Kidney (tissue), 14 donors: Measurements from ENCODE around the gene ITPK1. TPM values are rescaled to one million over a fixed set of nuclear protein-coding genes. Genes with fewer than 3 reads are reported as not detected.
"Not testable (repeated sequence)": the region's sequence is repeated elsewhere in the genome, so short reads cannot be mapped to it uniquely, and the experiment has no call there.

ENCODE experiments used
- DNase-seq, 5 donors: peaks; one replicate each; pipeline ENCODE4 v3.0.0-alpha.2; 2013 to 2020
- FAIRE-seq: peaks from 2 replicates; lab custom pipeline; 2012; peaks lifted over from hg19 to GRCh38; lab: Jason Lieb, UNC
- H3K27ac ChIP-seq, 2 donors: one replicate each; pipeline ENCODE4 v1.7.0; 2013; ENCODE audit warnings: low read depth in 2 of 2, low read length in 2 of 2, inconsistent platforms in 1 of 2
- H3K27me3 ChIP-seq: one replicate; pipeline ENCODE4 v1.7.1; 2013; ENCODE audit warnings: low read length, inconsistent platforms; ENCODE audit not compliant: control insufficient read depth, insufficient read depth
- H3K36me3 ChIP-seq, 3 donors: one replicate each; pipeline versions ENCODE4 v1.7.0 to v1.7.1; 2013; ENCODE audit warnings: low read length in 3 of 3, control low read depth in 1 of 3, inconsistent platforms in 1 of 3; ENCODE audit not compliant: insufficient read depth in 3 of 3, control insufficient read depth in 2 of 3
- H3K4me1 ChIP-seq, 3 donors: one replicate each; pipeline versions ENCODE4 v1.7.0 to v1.7.1; 2013; ENCODE audit warnings: low read length in 3 of 3, inconsistent platforms in 1 of 3, low read depth in 1 of 3; ENCODE audit not compliant: control insufficient read depth in 2 of 3, insufficient read depth in 2 of 3
- H3K4me3 ChIP-seq, 3 donors: one replicate each; pipeline versions ENCODE4 v1.7.0 to v1.8.1; 2013; ENCODE audit warnings: low read length in 3 of 3, control low read depth in 1 of 3, inconsistent platforms in 1 of 3
- H3K9ac ChIP-seq, 3 donors: one replicate each; pipeline versions ENCODE4 v1.7.0 to v1.7.1; 2013; ENCODE audit warnings: low read length in 3 of 3, control low read depth in 1 of 3, inconsistent platforms in 1 of 3
- H3K9me3 ChIP-seq, 3 donors: one replicate each; pipeline versions ENCODE4 v1.7.0 to v1.7.1; 2013; ENCODE audit warnings: low read length in 3 of 3, control low read depth in 1 of 3, inconsistent platforms in 1 of 3; ENCODE audit not compliant: control insufficient read depth in 2 of 3, insufficient read depth in 1 of 3
- CTCF ChIP-seq: IDR thresholded peaks from 3 replicates; pipeline ENCODE4 v1.5.1; 2012; ENCODE audit warnings: mild to moderate bottlenecking, moderate library complexity, borderline replicate concordance; ENCODE audit not compliant: insufficient read depth; ENCODE audit errors: extremely low read depth
- intact Hi-C: fragments of 100-400 bp; cut with DNase I; formaldehyde crosslinking; loops from one replicate; pipeline ENCODE4 v1.11.1; 2022
- polyA plus RNA-seq: library from polyadenylated mRNA; stranded (reverse); fragments of 350-450 nt; fragmentation: Illumina TruSeq; extraction: RNeasy Lipid Tissue Mini Kit (QIAGEN cat#74804); gene quantifications from one replicate; pipeline ENCODE4 v1.2.3, GENCODE V29; 2014; ENCODE audit warnings: low read depth, low replicate concordance; ENCODE audit not compliant: insufficient read depth
- total RNA-seq: library from RNA; stranded (reverse); fragmentation: NEBNext Ultra II Directional; extraction: Animal tissue kit (Norgen Biotek cat#: 25700); gene quantifications from one replicate; pipeline ENCODE4 v1.2.1, GENCODE V29; 2021
- donor health status: control.
- donor health status: control.
- donor health status: control.
- donor health status: control.
- donor health status: control.
- donor health status: DM: yes; HTN: yes; CAD: no.
- donor health status: Normal renal cell carcinoma (clear cell type).

ITPK1 gene
- total and polyA plus RNA-seq, 2 donors from 2014 or later = 43.6 to 92.0 TPM

DNA sequence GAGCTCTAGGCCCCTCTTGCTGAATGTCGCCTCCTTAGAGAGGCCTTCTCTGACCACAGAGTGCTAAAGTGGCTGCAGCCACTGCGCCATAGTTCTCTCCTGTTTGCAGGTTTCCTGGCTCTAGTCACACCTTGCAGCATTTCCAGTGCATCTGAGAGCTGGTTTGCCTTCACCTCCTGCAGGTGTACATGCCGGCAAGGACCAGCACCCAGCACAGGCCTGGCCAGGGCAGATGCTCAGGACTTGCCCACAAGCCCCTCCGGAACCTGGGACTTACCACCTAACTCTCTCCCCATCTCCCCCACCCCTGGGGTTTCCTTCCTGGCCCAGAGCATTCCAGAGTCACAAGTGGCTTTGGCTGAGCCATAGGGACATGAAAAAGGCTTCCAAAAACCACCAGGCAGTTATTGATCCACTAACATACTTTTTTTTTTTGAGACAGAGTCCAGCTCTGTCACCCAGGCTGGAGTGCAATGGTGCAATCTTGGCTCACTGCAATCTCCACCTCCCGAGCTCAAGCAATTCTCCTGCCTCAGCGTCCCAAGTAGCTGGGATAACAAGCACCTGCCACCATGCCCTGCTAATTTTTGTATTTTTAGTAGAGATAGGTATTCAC is 9.1 kb downstream of the ITPK1 start:
- intact Hi-C loops = no loop called here
- no peak for FAIRE-seq
- Histone ChIP-seq H3K27ac (no peak overlapping the region), H3K9ac (no peak overlapping the region), H3K4me3 (no peak overlapping the region), H3K4me1 (peaks cover 0 to 3% (median 0%) of the 10 kb centered on the region in 3 donors), H3K9me3 (no peaks in the 10 kb centered on the region), H3K36me3 (no peaks in the 10 kb centered on the region), H3K27me3 (no peaks in the 10 kb centered on the region)
- no peak for TF ChIP-seq CTCF
- DNase-seq = no peak

GRCh38 chr14:93105856-93106255 is 9.9 kb downstream of the ITPK1 start:
- H3K36me3 ChIP-seq, H3K9ac ChIP-seq, H3K9me3 ChIP-seq, H3K27me3 ChIP-seq, DNase-seq, H3K27ac ChIP-seq, H3K4me3 ChIP-seq, H3K4me1 ChIP-seq, intact Hi-C loops, FAIRE-seq: not testable (repeated sequence)

GRCh38 chr14:93105362-93105761 is 10.4 kb downstream of the ITPK1 start:
- Histone ChIP-seq H3K9ac (no peak overlapping the region), H3K36me3 (no peaks in the 10 kb centered on the region), H3K4me3 (no peak overlapping the region), H3K27me3 (no peaks in the 10 kb centered on the region), H3K27ac (no peak overlapping the region), H3K4me1 (peaks cover 0 to 3% (median 0%) of the 10 kb centered on the region in 3 donors), H3K9me3 (no peaks in the 10 kb centered on the region)
- DNase-seq = no peak
- TF ChIP-seq CTCF = no peak
- no peak for FAIRE-seq
- intact Hi-C loops = no loop called here

DNA sequence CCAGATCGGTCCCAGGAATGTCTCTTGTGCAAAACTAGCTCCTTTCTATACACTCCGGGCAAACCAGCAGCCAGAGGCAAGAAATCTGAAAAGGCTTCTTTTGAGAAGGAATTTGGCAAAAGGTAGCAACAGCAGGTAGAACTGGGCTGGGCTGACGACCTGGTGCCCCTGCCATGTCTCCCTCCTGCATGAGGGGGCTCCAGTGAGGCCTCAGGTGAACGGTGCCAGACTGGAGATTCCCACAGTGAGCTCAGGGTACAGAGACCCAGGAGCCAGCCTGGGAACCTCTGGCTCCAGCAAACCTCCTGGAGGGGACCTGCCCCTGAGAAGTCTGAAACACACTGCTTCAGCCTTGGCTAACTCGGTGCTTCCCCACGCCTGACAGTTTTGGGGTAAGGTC is 10.8 kb downstream of the ITPK1 start:
- H3K27ac ChIP-seq = no peak overlapping the region
- no peak for TF ChIP-seq CTCF
- DNase-seq (no peak), FAIRE-seq (no peak)
- H3K9ac ChIP-seq = no peak overlapping the region
- intact Hi-C loops = no loop called here
- no peaks in the 10 kb centered on the region for H3K27me3 ChIP-seq
- H3K4me3 ChIP-seq = no peak overlapping the region
- H3K4me1 ChIP-seq = peaks cover 0 to 3% (median 0%) of the 10 kb centered on the region in 3 donors
- no peaks in the 10 kb centered on the region for H3K36me3 ChIP-seq
- H3K9me3 ChIP-seq = no peaks in the 10 kb centered on the region
